GM23338 (cell line): ENCODE measurements around the gene IL9. TPM values are rescaled to one million over a fixed set of nuclear protein-coding genes. Genes with fewer than 3 reads are reported as not detected.

Source experiments
- ATAC-seq: fragments of 200-7000 bp; cut with Tn5 transposase; 3 replicates; pipeline ENCODE4 v1.9.1; 2020
- DNase-seq: peaks from one replicate; pipeline ENCODE4 v3.0.0-alpha.2; 2015; ENCODE audit warnings: low spot score
- H2AFZ ChIP-seq: fragments of 200-600 bp; sonication (generic); 2 replicates; pipeline ENCODE4 v1.8.0; 2016; ENCODE audit warnings: antibody characterized with exemption, mild to moderate bottlenecking, moderate library complexity
- H3F3A ChIP-seq: fragments of 200-600 bp; sonication (generic); replicated peaks from 2 replicates; pipeline ENCODE4 v1.8.0; 2017; ENCODE audit warnings: antibody characterized with exemption, mixed run types, low read depth
- H3K27ac ChIP-seq: fragments of 200-600 bp; sonication (generic); 2 replicates; pipeline ENCODE4 v1.6.1; 2016; ENCODE audit warnings: low read depth
- H3K27me3 ChIP-seq: fragments of 200-600 bp; sonication (generic); 2 replicates; pipeline ENCODE4 v1.8.0; 2016; ENCODE audit warnings: mild to moderate bottlenecking, mixed run types, moderate library complexity; ENCODE audit not compliant: insufficient read depth
- H3K36me3 ChIP-seq: fragments of 200-600 bp; sonication (generic); 2 replicates; pipeline ENCODE4 v1.8.0; 2016; ENCODE audit warnings: mild to moderate bottlenecking; ENCODE audit not compliant: insufficient read depth
- H3K4me1 ChIP-seq: fragments of 200-600 bp; sonication (generic); 2 replicates; pipeline ENCODE4 v1.8.0; 2016; ENCODE audit warnings: mild to moderate bottlenecking, moderate library complexity; ENCODE audit not compliant: insufficient read depth
- H3K4me2 ChIP-seq: fragments of 200-600 bp; sonication (generic); 2 replicates; pipeline ENCODE4 v1.7.1; 2017; ENCODE audit warnings: mixed run types
- H3K4me3 ChIP-seq: fragments of 200-600 bp; sonication (generic); 2 replicates; pipeline ENCODE4 v1.6.1; 2016; ENCODE audit warnings: mixed run types
- H3K79me2 ChIP-seq: fragments of 200-600 bp; sonication (generic); replicated peaks from 2 replicates; pipeline ENCODE4 v1.8.0; 2017; ENCODE audit warnings: mild to moderate bottlenecking; ENCODE audit not compliant: insufficient read depth
- H3K9me2 ChIP-seq: fragments of 200-600 bp; sonication (generic); 2 replicates; pipeline ENCODE4 v1.8.0; 2017; ENCODE audit not compliant: insufficient read depth
- H4K20me1 ChIP-seq: fragments of 200-600 bp; sonication (generic); replicated peaks from 2 replicates; pipeline ENCODE4 v1.8.0; 2017; ENCODE audit warnings: mild to moderate bottlenecking; ENCODE audit not compliant: insufficient read depth
- H3K27ac Mint-ChIP-seq: 2 replicates; pipeline ENCODE4 v1.8.0; 2020; ENCODE audit warnings: inconsistent platforms, mild to moderate bottlenecking, moderate library complexity, mixed read lengths
- H3K27me3 Mint-ChIP-seq: 3 replicates; pipeline ENCODE4 v1.8.0; 2022; ENCODE audit warnings: low read depth, mild to moderate bottlenecking, moderate library complexity, mixed read lengths, inconsistent platforms; ENCODE audit not compliant: insufficient read depth, poor library complexity
- H3K36me3 Mint-ChIP-seq: 3 replicates; pipeline ENCODE4 v1.8.0; 2021; ENCODE audit warnings: low read depth, mild to moderate bottlenecking, inconsistent platforms, moderate library complexity, mixed read lengths
- H3K4me1 Mint-ChIP-seq: 3 replicates; pipeline ENCODE4 v1.8.0; 2020; ENCODE audit warnings: mild to moderate bottlenecking, inconsistent platforms, mixed read lengths
- H3K4me3 Mint-ChIP-seq: 3 replicates; pipeline ENCODE4 v1.8.0; 2021; ENCODE audit warnings: moderate library complexity, mild to moderate bottlenecking, inconsistent platforms, mixed read lengths
- H3K9me3 Mint-ChIP-seq: 3 replicates; pipeline ENCODE4 v1.8.0; 2020; ENCODE audit warnings: moderate library complexity, mild to moderate bottlenecking, inconsistent platforms, mixed read lengths
- CREB1 ChIP-seq: fragments of 250-450 bp; sonication (Bioruptor Pico); IDR thresholded peaks from 2 replicates; pipeline ENCODE4 v1.5.0; 2020; ENCODE audit warnings: low read depth, mild to moderate bottlenecking, moderate library complexity
- CTCF ChIP-seq, 2 experiments: fragments of 200-600 bp in 1 of 2; sonication (generic) in 1 of 2; conservative IDR thresholded peaks; 2 replicates each; pipeline versions ENCODE4 v1.5.1 to v1.6.1; 2016 to 2017; ENCODE audit warnings: antibody characterized with exemption in 2 of 2, low read depth in 2 of 2, mild to moderate bottlenecking in 2 of 2, moderate library complexity in 1 of 2
- EZH2 ChIP-seq: fragments of 200-600 bp; sonication (generic); IDR thresholded peaks from one replicate; pipeline ENCODE4 v1.8.0; 2017; ENCODE audit warnings: antibody characterized with exemption, mild to moderate bottlenecking, low read depth; ENCODE audit not compliant: unreplicated experiment
- NANOG ChIP-seq: IDR thresholded peaks from 2 replicates; pipeline ENCODE4 v1.6.1; 2016; ENCODE audit warnings: antibody characterized with exemption, borderline replicate concordance
- POLR2AphosphoS5 ChIP-seq: IDR thresholded peaks from 2 replicates; pipeline ENCODE4 v1.6.1; 2016; ENCODE audit warnings: antibody characterized with exemption, low read depth
- ZNF114 ChIP-seq: fragments of 250-450 bp; sonication (Bioruptor Pico); IDR thresholded peaks from 2 replicates; pipeline ENCODE4 v1.5.0; 2020; ENCODE audit warnings: mild to moderate bottlenecking, moderate library complexity
- ZNF462 ChIP-seq: fragments of 250-450 bp; sonication (Bioruptor Pico); IDR thresholded peaks from 2 replicates; pipeline ENCODE4 v1.5.0; 2020; ENCODE audit warnings: mild to moderate bottlenecking, moderate library complexity
- polyA plus RNA-seq: library from polyadenylated mRNA; unstranded; fragments of >200 nt; fragmentation: Nextera tagmentation; extraction: Ambion mirVana; gene quantifications from 2 replicates; pipeline ENCODE4 v1.2.1, GENCODE V29; 2016
- total RNA-seq: library from RNA; depleted of rRNA; stranded (reverse); fragments of >200 nt; shearing (Covaris generic); gene quantifications from 2 replicates; pipeline ENCODE4 v1.2.3, GENCODE V29; 2014

Gene IL9
- total and polyA plus RNA-seq, 2 experiments from 2014 or later = not detected

- TF ChIP-seq ZNF462 (CRISPR knock-in tag) = no peak
- no peak for TF ChIP-seq POLR2AphosphoS5
Measured at GRCh38 chr5:135850231-135850630, 45.4 kb downstream of the IL9 start (continued).

- Histone ChIP-seq H3K4me2 (no peak overlapping the region), H3K9me2 (no peaks in the 10 kb centered on the region), H3K27me3 (no peaks in the 10 kb centered on the region), H2AFZ (no peak overlapping the region), H3K4me1 (no peaks in the 10 kb centered on the region), H3K36me3 (no peaks in the 10 kb centered on the region), H3F3A (no peaks in the 10 kb centered on the region), H3K79me2 (no peaks in the 10 kb centered on the region), H3K27ac (no peak overlapping the region), H4K20me1 (no peaks in the 10 kb centered on the region), H3K4me3 (no peak overlapping the region)
- H3K36me3 Mint-ChIP-seq = no peaks in the 10 kb centered on the region
- no peaks in the 10 kb centered on the region for H3K9me3 Mint-ChIP-seq
- peaks cover 6% of the 10 kb centered on the region for H3K27me3 Mint-ChIP-seq
- DNase-seq = no peak
- H3K27ac Mint-ChIP-seq = no peak overlapping the region
- H3K4me3 Mint-ChIP-seq = no peak overlapping the region
- ATAC-seq = no peak
- no peaks in the 10 kb centered on the region; the same call in 2 of the 3 replicates for H3K4me1 Mint-ChIP-seq
- TF ChIP-seq CREB1 (no peak), ZNF462 (CRISPR knock-in tag) (no peak), CTCF (conservative IDR thresholded peaks at IDR 0.05; ENCODE audit: low read depth in 2 of 2) (no peak), ZNF114 (CRISPR knock-in tag) (no peak), NANOG (no peak), EZH2 (no peak)
Measured at GRCh38 chr5:135847976-135848375, 47.7 kb downstream of the IL9 start.
